Endothelial cell (in vitro differentiated cells): ENCODE data around the gene KDM2B. TPM values are rescaled to one million over a fixed set of nuclear protein-coding genes. Genes with fewer than 3 reads are reported as not detected.

ENCODE experiments used
- DNase-seq: peaks from one replicate; pipeline ENCODE4 v3.0.0; 2021; ENCODE audit warnings: low spot score
- H3K27ac Mint-ChIP-seq: one replicate; pipeline ENCODE4 v1.8.0; 2021; ENCODE audit warnings: mixed read lengths, inconsistent platforms; ENCODE audit not compliant: unreplicated experiment
- H3K27me3 Mint-ChIP-seq: one replicate; pipeline ENCODE4 v1.8.0; 2021; ENCODE audit warnings: mild to moderate bottlenecking, moderate library complexity, mixed read lengths, inconsistent platforms; ENCODE audit not compliant: unreplicated experiment
- H3K36me3 Mint-ChIP-seq: one replicate; pipeline ENCODE4 v1.8.0; 2021; ENCODE audit warnings: mild to moderate bottlenecking, low read depth, mixed read lengths, inconsistent platforms; ENCODE audit not compliant: unreplicated experiment
- H3K4me1 Mint-ChIP-seq: one replicate; pipeline ENCODE4 v1.8.0; 2021; ENCODE audit warnings: mild to moderate bottlenecking, mixed read lengths, inconsistent platforms; ENCODE audit not compliant: unreplicated experiment
- H3K4me3 Mint-ChIP-seq: one replicate; pipeline ENCODE4 v1.8.0; 2021; ENCODE audit warnings: mild to moderate bottlenecking, mixed read lengths, inconsistent platforms; ENCODE audit not compliant: unreplicated experiment
- H3K9me3 Mint-ChIP-seq: one replicate; pipeline ENCODE4 v1.8.0; 2021; ENCODE audit warnings: mixed read lengths, inconsistent platforms; ENCODE audit not compliant: unreplicated experiment
- CTCF ChIP-seq: fragments of 200-600 bp; sonication (generic); IDR thresholded peaks from one replicate; pipeline ENCODE4 v1.5.0; 2021; ENCODE audit warnings: antibody characterized with exemption; ENCODE audit not compliant: unreplicated experiment
- total RNA-seq: library from RNA; stranded (reverse); fragmentation: NEBNext Ultra II Directional; extraction: Animal tissue kit (Norgen Biotek cat#: 25700); gene quantifications from one replicate; pipeline ENCODE4 v1.2.1, GENCODE V29; 2021; ENCODE audit not compliant: unreplicated experiment

The KDM2B gene
- total RNA-seq, 1 donor from 2014 or later, result 36.7 TPM

GRCh38 chr12:121602766-121603165 is 21.9 kb upstream of the KDM2B start:
- DNase-seq, result no peak
- no peak for TF ChIP-seq CTCF
- peaks cover 2% of the 10 kb centered on the region for H3K27me3 Mint-ChIP-seq
- H3K9me3 Mint-ChIP-seq, result no peaks in the 10 kb centered on the region
- H3K27ac Mint-ChIP-seq, result no peak overlapping the region
- no peaks in the 10 kb centered on the region for H3K4me1 Mint-ChIP-seq
- no peaks in the 10 kb centered on the region for H3K36me3 Mint-ChIP-seq
- H3K4me3 Mint-ChIP-seq, result no peak overlapping the region

- peaks cover 2% of the 10 kb centered on the region for H3K27me3 Mint-ChIP-seq
- no peaks in the 10 kb centered on the region for H3K4me1 Mint-ChIP-seq
- H3K36me3 Mint-ChIP-seq, result no peaks in the 10 kb centered on the region
- H3K9me3 Mint-ChIP-seq, result no peaks in the 10 kb centered on the region
- no peak overlapping the region for H3K4me3 Mint-ChIP-seq
- TF ChIP-seq CTCF, result no peak
- no peak for DNase-seq
- H3K27ac Mint-ChIP-seq, result no peak overlapping the region
Measured at GRCh38 chr12:121600702-121601336, 20.0 kb upstream of the KDM2B start.

DNA sequence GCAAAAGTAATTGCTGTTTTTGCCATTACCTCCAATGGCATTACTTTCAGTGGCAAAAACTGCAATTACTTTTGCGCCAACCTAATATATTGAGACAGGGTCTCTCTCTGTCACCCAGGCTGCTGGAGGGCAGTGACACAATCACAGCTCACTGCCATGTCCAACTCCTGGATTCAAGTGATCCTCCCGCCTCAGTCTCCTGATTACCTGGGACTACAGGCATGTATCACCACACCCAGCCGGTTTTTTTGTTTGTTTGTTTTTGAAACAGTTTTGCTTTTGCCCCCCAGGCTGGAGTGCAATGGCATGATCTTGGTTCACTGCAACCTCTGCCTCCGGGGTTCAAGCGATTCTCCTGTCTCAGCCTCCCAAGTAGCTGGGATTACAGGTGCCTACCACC is 15.7 kb upstream of the KDM2B start:
- no peak overlapping the region for H3K27ac Mint-ChIP-seq
- TF ChIP-seq CTCF, result no peak
- no peaks in the 10 kb centered on the region for H3K27me3 Mint-ChIP-seq
- DNase-seq, result no peak
- H3K36me3 Mint-ChIP-seq, result no peaks in the 10 kb centered on the region
- H3K4me3 Mint-ChIP-seq, result no peak overlapping the region
- peaks cover 4% of the 10 kb centered on the region for H3K4me1 Mint-ChIP-seq
- no peaks in the 10 kb centered on the region for H3K9me3 Mint-ChIP-seq

- no peak overlapping the region for H3K4me3 Mint-ChIP-seq
- no peaks in the 10 kb centered on the region for H3K36me3 Mint-ChIP-seq
- H3K4me1 Mint-ChIP-seq, result peaks cover 6% of the 10 kb centered on the region
- H3K27me3 Mint-ChIP-seq, result no peaks in the 10 kb centered on the region
- TF ChIP-seq CTCF, result no peak
- no peak for DNase-seq
- no peak overlapping the region for H3K27ac Mint-ChIP-seq
- H3K9me3 Mint-ChIP-seq, result no peaks in the 10 kb centered on the region
Measured at GRCh38 chr12:121595520-121595919, 14.7 kb upstream of the KDM2B start.

DNA sequence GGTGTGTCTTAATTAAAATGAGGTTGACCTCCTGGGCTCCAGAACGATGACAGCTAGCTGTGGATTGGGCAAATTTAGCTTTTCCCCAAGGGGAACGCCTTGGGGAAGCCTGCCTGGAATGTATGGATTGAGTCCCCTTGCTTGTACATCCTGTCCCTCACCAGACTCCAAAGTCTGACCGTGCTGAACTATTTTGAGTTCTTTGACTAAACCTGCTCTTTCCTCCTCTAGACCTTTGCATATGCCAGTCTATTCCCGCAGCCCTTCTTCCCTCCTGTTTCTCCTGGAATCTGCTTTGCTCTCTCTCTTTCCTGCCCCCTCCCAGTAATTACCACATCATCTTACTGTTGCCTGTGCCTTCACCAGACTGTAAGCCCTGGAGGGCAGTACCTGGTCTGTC is 11.5 kb upstream of the KDM2B start:
- TF ChIP-seq CTCF, result no peak
- H3K27ac Mint-ChIP-seq, result peak overlapping the region; percentile 64
- H3K27me3 Mint-ChIP-seq, result no peaks in the 10 kb centered on the region
- H3K4me3 Mint-ChIP-seq, result no peak overlapping the region
- no peaks in the 10 kb centered on the region for H3K36me3 Mint-ChIP-seq
- H3K9me3 Mint-ChIP-seq, result no peaks in the 10 kb centered on the region
- no peak for DNase-seq
- peaks cover 10% of the 10 kb centered on the region for H3K4me1 Mint-ChIP-seq
